ENCODE data around the gene NCKAP5.

The NCKAP5 gene

DNA sequence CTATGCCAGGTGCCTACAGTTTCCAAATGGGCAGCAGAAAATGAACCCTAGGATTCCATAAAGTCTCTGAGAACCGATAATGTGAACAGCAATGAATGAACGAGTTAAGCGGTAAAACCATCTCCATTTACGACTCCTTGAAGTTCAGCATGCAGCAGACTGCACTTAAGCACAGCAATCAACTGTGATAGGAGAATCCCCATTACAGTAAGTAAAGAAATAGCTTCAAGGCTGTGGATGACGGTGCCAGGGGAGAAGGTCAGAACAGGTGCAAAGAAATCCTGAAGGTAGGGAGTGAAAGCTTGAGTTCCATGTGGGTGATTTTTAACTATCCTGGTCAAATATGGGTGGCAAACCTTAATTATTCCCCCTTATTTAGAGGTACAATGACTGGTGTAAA, 444.4 kb downstream of the NCKAP5 start:
- FAIRE-seq = no peak

DNA sequence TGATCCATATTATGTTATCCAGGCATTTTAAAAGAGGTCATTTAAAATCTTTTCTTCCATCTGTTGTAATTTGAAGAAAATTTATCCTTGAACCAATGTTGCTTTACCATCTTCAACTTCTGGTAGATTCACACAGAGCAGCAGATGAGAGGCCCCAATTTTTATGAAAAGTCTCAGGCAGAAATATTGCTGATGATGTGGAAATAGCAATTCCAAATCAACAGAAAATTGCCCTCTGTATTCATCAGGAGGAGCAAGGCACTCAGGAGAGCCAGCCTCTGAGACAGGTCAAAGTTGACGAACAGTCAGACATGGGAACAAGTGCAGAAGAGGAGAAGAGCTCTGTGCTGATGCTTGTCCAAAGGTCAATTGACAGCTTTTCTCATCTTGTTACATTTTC, 444.9 kb downstream of the NCKAP5 start:
- no peak for FAIRE-seq

DNA sequence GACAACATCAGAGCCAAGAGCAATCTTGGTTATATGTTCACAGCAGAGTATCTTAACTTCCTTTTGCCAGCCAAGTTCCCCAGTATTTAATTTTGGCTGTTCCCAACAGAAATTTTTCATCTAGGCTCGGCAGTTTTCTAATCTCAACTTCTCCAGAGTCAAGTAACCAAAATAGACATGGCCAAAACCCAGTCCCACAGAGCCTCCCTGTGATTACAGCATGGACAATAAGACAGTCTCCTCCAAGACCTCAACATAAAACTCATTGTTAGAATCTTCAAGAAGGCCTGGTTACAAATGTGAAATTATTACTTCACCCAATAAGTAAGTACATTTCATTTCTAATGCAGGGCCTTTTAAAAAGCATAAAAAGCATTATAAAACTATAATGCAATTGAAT, 445.7 kb downstream of the NCKAP5 start:
- no peak for FAIRE-seq

DNA sequence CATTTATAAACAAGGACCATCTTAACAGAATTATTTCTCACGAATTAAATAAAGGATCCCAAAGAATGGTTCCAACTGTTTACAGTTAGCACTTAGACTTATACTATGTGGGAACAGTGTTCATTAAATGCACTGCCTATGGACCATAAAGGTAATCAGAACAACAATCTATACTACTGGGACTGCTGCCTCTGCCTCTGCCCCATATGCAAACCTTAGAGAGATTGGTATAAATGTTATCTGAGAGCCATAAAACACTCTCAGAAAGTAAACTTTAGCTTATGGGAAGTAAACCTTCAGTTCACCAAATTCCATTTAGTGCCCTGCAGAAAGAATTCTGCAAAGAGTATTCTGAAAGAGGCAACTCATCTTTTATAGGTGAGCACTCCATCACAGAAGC, 448.0 kb downstream of the NCKAP5 start:
- FAIRE-seq = no peak

DNA sequence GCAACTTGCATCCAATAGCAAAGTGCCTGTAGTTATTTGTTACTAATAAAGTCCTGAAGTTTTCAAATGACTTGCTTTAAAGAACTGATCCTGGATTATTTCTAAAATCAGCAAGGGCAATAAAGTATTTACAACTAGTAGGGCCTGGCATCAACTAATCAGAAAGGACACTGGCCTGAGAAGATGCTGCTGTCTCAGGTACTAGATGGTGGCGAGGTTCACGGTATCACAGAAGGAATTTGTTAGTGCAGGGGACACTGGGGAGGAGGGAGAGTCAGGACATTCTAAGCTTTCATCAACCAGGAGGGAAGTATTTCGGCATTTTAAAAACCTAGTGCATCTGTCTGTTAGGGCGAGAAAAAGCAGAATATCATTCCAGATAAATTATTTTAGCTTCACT, 458.1 kb downstream of the NCKAP5 start:
- no peak for FAIRE-seq

DNA sequence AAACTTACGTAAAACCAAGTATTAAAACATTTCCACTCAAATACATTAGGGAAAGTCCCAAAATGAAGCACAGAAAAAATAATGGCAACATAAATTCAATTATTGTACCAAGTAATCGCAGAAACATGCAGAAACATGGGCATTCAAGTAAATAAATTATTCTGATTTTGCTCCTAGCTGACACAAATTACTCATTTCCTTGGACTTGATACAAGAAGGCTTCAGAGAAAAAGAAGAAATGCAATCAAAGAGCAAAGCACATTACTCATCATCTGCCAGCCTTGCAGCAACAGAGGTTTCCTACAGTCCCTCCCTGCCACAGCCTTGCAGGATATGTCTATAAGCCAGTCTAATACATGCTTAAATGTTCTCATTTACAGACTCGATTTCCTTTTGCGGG, 458.5 kb downstream of the NCKAP5 start:
- FAIRE-seq = no peak

DNA sequence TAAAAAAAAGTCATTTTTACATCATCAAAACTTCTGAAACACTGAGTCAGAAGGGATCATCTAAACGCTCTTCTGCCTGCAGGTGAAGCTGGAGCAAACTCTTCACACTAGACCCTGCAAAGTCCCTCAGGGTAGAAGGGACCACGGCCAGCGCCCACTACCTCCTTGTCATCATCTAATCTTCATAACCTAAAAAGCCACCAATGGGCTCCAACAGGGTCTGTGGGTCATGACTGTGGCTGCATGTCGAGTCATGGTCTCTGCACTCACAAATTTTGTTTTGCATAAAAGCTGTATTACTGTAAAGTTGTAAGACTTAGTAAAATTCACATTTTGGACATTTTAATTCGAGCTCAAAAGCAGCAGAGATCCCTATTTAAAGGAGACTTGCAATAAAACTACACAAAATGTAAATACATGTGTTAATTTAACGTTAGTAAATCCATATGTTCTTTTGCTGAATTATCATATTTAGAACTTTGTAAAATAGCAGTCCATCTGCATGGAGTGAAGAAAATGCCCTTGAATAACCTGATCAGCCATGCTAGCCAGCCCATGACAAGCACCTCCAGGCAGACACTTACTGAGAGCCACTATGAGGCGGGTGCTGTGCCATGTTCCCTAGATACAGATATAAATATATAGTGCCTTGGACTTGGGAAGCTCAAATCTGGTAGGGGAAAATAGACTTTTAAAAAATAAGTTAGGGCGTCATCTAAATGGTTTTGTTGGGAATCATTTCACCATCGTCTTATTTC, 461.0 kb downstream of the NCKAP5 start:
- FAIRE-seq = no peak

DNA sequence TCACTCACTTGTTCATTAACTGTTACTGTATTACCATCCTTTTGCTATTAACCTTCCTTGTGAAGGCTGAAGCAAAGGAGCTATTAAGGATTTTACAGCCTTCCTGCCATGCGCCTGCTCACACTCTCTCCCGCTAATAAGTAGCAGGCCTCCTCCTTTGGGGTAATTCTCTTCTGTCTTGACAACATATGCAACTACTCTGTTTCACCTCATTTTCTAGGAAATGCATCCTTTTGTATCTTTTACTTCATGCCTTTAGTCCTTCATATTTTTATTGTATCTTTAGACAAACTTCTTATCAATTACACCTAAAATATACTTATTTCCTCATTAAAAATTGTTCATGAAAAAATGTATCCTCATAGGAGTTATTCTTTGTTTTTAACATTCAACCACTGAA, 463.4 kb downstream of the NCKAP5 start:
- no peak for FAIRE-seq

DNA sequence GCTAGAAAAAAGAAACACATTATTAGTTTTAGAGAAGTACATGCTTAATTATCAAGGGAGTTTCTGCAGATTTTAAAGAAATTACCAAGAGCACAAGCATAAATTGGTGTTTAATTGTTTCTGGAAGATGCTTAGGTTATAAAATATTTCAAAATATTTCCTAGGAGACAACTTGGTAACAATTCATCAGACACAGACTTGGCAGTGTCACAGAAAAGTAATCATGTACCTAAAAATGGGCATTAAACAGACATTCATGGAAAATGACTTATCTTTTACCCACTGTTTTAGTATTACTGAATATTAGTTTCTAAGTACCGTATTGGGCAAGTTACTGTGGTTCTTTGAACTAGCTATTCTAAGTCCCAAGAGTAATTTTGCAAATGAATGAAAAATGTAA, 469.5 kb downstream of the NCKAP5 start:
- FAIRE-seq = no peak

DNA sequence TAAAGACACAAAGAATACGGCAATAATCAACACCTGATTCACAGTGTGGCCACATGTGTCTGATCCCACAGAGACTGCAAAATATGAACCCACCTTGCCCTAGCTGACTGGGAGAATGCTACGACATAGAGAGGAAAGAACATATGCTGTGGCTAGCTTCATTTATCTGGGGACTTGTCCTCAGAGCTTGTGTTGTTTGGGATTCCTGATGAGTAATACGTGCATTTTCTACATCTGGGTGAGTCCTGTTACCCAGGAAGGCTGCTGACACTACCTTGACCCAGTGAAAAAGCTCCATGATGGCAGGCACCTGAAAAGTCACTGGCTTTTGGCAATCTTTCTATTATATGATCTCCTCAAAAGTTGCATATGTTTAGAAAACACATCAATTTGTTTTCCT, 470.6 kb downstream of the NCKAP5 start:
- no peak for FAIRE-seq

DNA sequence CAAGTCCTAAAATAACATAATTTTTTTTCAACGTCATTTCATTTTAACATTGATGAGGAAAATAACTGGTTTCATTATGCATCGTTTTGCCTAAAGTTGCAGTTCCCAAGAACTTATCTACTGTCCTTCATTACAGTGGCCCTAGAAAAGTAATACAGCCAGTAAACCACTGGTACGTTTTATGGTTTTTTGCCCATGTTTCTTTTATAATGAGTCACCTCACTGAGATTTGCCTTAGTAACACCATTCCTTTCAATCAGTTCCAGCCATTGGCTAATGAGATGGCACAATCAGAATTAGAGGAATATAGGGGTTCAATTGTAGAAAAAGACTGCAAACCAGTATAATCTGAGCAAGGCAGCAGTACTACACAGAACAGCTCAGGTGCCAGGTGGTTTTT, 475.7 kb downstream of the NCKAP5 start:
- FAIRE-seq = no peak

DNA sequence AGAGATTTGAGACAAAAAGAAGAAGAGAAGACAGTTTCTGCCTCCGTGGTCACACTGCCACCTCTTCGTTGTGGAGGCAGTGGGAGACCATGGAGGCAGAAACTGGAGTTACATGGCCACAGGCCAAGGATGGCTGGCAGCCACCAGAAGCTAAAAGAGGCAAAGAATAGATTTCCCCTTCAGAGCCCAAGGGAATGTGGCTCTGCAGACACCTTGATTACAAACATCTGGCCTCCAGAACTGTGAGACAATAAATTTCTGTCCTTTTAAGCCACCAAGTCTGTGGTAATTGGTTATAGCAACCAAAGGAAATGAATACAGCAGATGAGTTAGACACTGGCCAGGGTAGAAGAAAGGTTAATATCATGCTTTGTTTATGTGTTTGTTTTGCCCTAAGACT, 477.9 kb downstream of the NCKAP5 start:
- FAIRE-seq = no peak

DNA sequence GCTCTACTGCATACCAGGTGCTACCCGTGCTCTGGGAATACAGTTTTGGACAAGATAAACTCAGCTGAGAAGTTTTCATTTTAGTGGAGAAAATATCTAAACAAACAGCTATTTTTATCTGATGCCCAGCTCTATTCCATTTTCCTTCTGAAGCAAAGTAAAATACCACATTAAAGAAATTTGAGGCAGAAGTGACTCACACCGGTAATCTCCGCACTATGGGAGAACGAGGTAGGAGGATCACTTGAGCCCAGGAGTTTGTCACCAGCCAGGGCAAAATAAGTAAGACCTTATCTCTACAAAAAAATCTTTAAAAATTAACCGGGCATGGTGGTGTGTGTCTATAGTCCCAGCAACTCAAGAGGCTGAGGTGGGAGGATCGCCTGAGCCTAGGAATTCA, 482.1 kb downstream of the NCKAP5 start:
- no peak for FAIRE-seq

DNA sequence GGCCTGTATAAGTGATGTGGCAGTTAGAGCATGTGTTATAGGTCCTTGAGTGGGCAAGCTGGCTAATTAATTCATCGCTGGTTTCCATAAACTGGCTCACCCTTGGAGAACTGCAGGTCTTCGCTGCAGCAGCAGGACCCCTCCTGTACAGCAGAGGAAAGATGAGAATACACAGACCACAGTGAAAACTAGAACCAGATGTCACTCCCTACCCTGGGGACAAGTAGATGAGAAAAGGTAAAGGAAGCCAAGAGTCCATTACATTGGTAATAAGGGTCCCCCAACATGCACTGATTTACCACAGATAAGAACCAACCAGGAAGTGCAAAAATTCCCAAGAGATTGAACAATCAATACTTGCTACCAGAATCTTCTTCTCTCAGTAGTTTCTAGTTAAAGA, 482.6 kb downstream of the NCKAP5 start:
- no peak for FAIRE-seq

DNA sequence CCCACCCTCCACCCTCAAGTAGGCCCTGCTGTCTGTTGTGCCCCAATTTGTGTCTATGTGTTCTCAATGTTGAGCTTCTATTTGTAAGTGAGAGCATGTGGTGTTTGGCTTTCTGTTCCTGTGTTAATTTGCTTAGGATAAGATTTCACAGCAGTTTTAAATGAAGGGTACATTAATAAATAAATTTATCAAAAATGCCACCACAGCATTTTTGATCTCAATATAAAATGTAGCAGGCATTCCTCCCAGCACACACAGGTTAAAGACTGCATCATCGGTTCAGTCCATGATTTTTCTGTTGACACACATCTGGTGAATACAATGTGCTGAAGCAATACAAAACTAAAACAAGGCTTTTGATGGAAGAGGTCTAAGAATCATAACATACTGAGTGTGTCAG, 486.2 kb downstream of the NCKAP5 start:
- FAIRE-seq = no peak

DNA sequence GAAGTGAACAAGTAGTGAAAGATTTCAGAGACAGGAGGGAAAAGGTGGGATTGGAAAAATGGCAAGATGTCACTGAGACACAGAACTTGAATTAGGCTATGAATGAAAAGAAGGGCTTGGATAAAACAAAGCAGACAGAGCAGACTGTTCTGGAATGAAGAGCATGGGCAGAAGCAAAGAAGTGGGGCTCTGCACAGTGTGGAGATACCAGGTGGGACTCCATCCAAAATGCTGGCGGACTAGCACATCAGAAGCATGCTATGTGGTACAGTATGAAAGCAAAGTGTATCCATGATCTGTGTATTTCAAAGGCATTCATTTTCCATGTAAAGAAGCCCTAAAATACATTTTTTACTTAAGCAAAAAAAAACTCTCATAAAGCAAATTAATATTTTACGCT, 487.4 kb downstream of the NCKAP5 start:
- FAIRE-seq = no peak

DNA sequence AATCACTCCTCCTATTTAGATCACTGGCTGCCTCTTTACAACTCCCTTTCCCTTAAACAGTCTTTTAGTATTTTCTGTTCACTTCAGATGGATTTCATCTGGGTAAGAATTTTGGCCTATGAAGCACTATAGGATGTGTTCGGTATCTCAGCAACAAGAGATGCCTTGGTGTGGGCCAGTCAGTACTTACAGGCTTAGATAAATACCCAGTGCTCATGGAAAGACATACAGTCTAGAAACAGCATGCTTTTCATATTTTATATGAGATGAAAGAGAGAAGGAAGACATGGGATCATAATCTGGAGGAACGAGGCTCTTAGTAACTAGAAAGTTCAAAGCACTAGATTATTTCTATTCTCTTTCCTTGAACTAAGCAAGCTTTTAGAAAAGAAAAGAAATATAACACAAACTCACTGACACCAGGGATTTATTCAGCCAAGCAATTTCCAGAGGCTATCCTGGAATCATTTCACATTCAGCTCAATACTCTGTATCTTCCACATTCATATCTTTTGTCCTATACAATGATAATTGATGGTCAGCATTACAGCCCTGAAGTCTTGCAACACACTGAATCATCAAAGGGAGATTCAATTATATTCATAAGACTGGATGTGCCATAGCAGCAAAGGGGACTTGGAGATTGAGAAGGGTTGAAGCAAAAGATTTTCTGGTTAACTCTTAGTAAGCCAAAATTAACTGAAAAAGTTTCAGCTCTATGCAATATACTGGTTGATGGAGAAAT, 489.4 kb downstream of the NCKAP5 start:
- no peak for FAIRE-seq

DNA sequence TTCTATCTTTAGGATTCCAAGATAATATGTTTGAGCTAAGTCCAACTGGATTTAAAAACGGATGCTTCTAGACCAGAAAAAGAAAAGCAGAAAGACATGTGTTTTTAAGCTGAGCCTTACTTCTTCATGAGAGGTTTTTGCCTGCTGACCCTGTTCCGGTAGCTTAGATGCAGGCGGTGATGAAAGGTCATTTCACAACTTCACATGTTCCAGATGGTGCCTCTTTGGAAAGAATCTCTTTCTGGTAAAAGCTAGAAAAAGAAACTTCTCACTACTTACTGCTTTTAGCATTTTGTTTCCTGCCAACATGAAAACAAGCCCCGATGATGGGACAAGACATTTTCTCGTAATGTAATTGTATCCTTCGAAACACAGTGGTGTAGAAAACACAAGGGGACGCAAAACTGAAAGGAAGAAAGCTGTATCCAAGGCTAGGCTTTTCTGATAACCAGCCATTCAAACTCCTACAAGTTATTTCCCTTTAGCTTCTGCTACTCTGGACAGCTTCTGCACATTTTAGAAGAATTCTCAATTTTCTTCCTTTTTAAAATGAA, 490.9 kb downstream of the NCKAP5 start:
- no peak for FAIRE-seq

DNA sequence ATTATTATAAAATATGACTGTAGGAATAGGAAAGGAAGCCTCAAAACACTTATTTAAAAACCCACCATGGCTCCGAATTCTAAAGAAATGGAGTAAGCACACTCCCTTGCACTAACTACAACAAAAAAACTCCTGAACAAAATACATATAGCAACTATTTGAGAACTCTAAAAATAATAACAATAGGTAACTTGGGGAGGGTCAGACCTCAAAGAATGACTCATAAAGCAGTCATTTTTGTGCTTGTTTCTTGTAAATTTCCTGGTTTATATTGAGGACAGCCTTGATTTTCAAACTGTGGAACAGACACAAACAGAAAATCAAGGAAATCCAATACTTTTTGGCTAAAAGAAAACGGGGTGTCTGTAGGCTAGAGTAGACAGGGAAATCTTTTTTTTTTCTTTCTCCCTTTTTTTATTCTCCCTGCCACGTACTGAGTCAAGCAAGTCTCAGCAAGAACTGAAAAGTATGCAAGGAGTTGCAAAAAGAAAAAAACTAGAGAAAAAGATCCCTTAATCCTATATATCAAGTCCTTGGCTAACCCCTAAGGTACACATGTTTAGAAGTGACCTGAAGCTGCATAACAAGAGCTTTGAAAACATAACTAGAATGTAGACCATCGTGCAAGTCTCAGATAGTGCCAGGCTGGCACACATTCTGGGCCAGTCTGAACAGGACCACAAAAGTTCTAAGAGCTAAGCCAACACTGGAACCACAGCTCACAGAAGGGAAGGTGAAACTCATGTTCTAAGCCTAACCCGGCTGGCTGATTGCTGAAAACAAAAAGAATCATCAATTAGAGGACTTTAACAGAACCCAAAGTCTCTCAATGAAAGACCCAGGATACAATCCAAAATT, 495.2 kb downstream of the NCKAP5 start:
- no peak for FAIRE-seq

DNA sequence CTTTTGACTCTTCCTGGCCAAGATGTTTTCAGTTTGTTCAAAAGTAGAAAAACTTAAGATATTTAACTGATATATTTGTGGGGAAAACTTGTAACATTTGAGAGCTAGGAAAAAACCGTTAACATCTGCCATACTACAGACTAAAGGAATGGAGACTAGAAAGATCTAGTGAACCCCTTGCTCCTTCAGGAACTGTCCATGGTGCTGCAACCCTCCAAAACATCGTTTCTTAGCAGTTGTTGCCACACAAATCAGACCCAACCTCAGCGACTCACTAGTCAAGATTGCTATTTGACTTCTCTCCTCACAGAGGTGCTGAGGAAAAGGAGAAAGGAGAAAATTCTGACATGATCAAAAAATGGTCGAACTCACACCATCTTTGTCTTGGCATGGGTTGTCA, 504.5 kb downstream of the NCKAP5 start:
- no peak for FAIRE-seq

DNA sequence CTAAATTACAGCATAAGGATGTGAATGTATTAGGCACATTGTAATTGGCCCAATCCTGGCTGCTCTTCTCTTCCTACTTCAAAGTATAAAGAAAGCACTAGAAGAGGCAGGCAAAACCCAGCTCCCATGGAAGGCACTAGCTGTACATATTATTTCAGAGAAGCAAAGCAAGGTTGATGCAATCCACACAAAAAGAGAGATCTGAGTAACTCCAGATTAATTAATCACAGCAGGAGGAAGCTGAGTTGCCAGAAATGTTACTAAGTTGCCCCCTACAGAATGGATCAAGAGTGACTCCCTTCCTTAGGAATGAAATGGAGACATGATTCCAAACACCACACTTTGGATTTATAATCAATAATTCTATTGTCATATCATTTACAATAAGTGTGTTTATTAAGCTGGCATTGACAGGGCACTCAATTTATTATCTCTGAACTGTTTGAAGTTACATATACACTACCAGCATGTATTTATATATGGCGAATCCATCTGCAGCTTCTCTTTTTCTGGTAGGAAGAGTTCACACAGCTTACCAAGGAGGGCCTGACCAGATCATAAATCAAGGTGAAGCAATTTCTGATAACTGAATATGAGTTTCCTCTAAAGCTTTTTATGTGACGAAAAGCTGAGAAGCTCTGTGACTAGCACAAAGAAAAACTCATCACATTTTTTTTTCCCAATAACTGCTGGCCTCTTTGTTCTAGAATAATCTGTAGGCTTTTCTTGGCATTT, 505.2 kb downstream of the NCKAP5 start:
- FAIRE-seq = no peak

DNA sequence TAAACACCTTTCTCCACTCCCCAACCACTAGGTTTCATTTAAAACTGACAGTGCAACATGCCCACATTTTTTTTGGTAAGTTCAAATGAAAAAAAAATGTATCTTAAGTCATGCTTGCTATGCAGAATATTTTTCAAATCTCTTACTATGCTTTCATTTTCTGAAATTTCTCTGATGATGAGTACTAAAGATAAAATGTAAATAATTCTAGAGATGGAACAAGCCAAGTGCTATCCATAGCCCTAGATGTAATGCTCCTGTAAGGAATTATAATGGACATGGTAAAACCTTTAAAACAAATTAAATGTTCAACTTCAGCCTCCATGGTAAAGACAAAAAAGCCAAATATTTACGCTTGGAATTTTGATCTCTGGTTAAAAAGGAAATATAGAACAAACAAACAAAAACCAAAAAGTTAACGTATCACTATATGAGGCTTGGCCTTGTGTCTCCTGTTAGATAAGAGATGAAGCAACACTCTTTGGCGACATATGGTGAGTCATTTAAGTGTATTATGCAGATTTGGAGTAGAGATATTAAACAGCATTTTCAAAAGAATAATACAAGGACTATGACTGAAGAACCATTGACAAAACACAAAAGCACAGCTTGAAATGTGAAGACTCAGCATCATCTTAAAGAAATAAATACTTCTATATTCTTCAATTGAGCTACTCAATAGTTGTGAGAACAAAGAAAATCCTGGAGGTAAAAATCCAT, 506.2 kb downstream of the NCKAP5 start:
- no peak for FAIRE-seq
